IPS DF 4.7 (cell line): ENCODE results near the gene PPP1R1B.

Source experiments
- DNase-seq: peaks from one replicate; pipeline ENCODE4 v3.0.0-alpha.2; 2013; ENCODE audit warnings: low spot score; ENCODE audit errors: extremely low read depth

The PPP1R1B gene

DNA sequence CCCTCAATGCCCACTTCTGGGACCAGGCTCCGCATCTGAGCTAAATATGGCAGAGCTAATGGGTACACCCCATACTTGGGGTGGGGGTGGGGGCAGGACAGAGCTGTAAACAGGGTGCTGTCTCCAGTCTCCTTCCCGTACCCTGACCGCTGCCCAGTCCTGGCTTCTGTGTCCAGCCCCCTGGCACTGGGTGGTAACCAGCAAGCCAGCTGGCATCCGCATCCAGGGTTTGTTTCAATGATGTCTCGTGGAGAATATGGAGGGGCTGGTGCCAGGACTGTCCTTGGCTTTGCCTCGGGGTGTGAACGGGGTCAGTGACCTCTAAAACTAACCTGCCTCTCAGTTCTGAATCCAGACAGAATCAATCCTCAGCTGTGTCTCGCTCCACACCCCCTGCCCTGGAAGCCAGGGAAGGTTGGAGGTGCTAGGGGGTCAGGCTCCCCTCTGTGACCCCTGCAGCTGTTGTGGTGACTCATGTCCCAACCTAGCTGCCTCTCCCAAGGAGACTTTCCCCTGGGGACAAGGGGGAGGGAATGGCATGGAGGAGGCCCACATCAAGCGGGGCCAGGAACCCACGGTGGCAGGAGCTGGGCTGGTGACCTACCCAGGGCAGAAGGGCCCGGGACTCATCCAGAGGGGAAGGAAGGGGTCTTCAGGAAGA is 40.0 kb downstream of the PPP1R1B start:
- DNase-seq: no peak

DNA sequence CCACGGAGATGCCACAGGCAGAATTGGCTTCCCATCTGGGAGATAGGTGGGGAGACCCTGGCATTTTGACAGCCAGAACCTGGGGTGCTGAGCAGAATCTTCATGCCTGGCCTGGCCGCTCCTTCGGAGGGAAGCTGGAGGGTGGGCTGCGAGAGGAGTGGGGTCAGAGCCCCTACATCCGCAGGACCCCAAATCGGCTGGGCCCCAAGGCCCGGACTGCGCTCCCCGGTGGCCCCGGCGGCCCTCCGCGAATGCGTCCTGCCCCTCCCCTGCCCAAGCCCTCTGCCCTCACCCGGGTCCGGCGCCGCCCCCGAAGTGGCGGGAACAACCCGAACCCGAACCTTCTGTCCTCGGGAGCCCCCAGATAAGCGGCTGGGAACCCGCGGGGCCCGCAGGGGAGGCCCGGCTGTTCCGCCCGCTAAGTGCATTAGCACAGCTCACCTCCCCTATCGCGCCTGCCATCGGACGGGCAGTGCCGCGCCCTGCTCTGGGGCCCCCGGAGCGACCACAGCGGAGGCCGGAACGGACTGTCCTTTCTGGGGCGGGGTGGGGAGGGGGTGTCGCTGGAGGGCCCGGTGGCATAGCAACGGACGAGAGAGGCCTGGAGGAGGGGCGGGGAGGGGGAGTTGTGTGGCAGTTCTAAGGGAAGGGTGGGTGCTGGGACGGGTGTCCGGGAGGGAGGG is 40.7 kb downstream of the PPP1R1B start:
- no peak for DNase-seq

DNA sequence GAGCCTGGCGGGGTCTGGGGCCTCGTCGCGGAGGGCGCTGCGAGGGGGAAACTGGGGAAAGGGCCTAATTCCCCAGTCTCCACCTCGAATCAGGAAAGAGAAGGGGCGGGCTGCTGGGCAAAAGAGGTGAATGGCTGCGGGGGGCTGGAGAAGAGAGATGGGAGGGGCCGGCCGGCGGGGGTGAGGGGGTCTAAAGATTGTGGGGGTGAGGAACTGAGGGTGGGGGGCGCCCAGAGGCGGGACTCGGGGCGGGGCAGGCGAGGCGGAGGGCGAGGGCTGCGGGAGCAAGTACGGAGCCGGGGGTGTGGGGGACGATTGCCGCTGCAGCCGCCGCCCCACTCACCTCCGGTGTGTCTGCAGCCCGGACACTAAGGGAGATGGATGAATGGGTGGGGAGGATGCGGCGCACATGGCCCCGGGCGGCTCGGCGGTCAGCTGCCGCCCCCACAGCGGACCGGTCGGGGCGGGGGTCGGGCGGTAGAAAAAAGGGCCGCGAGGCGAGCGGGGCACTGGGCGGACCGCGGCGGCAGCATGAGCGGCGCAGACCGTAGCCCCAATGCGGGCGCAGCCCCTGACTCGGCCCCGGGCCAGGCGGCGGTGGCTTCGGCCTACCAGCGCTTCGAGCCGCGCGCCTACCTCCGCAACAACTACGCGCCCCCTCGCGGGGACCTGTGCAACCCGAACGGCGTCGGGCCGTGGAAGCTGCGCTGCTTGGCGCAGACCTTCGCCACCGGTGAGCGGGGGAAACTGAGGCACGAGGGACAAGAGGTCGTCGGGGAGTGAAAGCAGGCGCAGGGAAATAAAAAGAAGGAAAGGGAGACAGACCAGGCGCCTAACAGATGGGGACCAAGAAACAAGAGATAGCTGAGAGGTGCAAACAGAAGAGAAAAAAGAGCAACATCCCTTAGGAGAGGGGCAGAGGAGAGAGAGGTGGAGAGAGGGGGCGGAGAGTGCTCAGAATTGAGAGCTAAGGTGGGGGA is 41.5 kb downstream of the PPP1R1B start, which contains the start of gene PNMT:
Gene PNMT, plus strand, starts transcription at position 509 of the 980 bp plus-strand sequence. Its CDS starts 23 bp downstream, at position 532.
- DNase-seq: no peak

GRCh38 chr17:39669897-39670735 is 43.4 kb downstream of the PPP1R1B start:
- no peak for DNase-seq

- DNase-seq: no peak
Measured at GRCh38 chr17:39670746-39671145, 44.0 kb downstream of the PPP1R1B start.

DNA sequence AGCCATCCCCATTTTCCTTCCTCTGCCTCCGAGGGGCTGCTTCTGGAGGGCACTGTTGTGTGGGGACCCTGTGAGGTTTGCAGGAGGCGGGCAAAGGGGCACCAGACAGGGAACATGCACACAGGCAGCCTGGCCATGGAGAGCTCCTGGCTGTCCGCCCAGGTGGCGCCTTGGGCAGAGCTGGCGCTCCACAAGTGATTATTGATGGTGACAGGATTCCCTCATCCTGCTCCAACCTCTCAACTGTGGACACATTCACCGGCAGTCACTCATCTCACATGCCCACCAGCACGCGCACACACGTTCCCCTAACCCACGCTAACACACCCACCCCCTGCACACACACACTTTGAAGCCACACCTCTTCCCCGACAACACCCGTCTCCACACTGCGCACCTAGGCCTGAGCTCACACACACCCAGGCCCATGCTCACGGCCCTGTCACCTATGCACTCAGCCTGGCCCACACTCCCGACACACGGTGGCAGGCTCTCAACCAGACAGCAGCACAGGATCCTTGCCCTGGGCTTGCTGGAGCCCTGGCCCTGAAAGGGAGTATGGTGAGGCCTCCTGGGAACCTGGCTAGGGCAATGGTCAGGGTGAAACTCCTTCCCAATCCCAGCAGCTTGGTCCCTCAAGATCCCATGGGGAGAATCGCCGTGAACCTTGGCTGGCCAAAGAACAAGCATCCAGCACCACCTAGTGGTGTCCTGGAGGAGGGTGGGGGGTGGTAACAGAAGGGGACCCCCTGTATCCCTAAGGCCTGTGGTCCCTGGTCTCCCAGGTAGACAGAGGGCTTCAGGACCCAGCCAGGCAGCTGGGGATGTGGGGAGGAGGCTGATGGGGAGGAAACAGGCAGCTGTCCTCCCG is 45.1 kb downstream of the PPP1R1B start:
- no peak for DNase-seq

DNA sequence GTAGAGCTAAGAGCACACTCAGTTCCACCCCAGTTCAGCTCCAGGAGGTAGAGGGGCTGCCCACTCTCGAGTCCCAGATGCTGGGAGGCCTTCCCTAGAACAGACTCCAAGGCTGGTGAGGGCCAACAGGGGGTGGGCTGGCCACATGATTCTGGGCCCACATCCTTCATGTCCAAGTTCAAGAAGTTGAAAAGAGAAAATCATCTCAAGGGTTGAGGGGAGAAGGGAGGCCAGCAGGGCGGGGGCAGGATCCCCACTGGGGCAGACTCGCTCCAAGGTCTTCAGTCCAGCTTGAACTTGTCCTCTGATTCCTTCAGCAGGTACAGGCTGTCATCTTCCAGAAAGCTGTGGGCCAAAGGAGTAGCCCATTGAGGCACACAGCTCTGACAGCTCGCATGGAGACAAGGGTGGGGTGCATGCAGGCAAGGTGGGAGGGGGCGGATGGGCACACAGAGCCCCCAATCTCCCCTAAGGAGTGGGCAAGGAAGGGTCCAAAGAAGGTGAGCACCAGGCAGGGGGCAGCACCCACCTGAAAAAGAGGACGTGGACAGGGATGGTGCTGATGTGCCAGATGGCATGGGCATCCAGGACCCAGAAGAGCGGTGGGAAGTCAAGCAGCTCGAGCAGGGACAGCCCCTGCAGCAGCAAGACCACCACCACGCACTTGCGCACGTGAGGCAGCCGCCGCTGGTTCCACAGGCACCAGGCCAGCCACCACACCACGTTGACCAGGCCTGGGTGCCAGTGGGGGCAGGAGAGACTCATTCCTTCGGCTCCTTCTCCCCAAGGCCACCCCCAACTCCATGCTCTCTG is 46.0 kb downstream of the PPP1R1B start:
- no peak for DNase-seq

GRCh38 chr17:39673335-39674081 is 46.8 kb downstream of the PPP1R1B start:
- no peak for DNase-seq

- DNase-seq: no peak
Measured at GRCh38 chr17:39674179-39674578, 47.4 kb downstream of the PPP1R1B start.

GRCh38 chr17:39674702-39675389 is 48.1 kb downstream of the PPP1R1B start:
- DNase-seq: no peak

DNA sequence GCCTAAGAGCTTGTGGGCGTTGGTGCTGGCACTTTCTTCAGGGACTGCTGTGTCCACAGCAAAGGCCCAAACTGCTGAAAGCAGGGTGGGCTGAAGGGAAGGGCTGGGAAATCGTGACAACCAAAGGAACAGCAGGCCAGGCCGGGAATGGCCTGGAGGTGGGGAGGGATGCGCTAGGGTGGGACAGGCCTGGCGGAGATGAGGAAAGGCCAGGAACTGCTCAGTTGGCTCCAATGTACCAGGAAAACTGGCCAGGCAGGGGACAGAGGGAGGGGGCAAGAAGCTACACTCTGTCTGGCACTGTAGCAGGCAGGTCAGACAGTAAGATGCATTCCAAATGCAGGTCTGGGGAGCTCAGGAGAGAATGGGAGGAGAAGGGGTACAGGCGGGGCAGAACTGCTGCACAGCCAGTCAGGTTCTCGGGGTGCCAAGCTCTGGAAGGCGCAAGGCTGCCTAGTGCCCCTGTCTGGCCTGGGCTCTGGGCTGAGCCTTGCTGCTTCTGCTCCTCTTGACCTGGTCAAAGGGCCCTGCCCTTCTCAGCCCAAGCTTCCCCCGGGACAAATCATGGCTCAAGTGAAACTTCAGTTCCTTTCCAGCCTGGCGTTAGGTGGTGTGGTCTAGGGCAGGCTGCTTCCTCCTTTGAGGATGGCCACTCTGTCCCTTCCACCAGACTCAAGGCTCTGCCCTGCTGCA is 48.8 kb downstream of the PPP1R1B start:
- no peak for DNase-seq

GRCh38 chr17:39676198-39676819 is 49.6 kb downstream of the PPP1R1B start:
- DNase-seq: no peak

GRCh38 chr17:39677072-39677471 is 50.3 kb downstream of the PPP1R1B start:
- DNase-seq: no peak

DNA sequence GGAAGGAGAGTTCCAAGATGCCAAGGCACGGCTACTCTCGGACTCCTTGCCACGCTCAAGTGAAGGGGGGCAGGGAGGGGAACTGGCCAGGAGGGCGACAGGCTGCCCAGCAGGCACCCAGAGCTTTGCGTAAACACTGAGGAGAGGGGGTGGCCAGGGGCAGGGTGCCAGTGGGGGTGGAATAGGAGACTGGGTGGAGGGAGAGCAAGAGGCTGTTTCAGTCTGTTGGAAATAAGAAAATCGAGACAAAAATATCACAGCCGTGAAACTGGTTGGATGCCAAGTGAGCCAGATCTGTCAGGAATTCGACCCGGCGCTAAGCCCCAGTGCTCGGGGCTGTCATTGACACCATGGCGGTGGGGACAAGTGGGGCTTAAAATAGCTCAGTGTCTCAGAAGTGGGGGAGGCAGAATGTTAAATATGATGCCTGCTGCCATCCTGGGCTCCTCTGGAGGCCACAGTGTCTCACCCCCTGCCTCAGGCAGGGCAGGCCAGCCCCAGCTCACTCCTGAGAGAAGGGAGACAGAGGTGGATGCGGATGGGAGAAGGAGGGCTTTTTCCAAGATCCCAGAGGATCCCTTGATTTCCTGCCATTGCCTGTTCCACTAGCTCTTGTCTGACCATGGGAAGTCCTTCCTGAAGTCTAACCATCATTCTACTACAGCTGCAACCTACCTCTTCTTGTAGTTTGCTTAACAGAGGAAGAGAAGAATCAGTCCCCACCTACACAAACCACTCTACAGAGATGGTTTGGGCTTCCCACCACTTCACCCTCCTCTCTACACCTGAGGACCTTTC is 51.0 kb downstream of the PPP1R1B start:
- no peak for DNase-seq

DNA sequence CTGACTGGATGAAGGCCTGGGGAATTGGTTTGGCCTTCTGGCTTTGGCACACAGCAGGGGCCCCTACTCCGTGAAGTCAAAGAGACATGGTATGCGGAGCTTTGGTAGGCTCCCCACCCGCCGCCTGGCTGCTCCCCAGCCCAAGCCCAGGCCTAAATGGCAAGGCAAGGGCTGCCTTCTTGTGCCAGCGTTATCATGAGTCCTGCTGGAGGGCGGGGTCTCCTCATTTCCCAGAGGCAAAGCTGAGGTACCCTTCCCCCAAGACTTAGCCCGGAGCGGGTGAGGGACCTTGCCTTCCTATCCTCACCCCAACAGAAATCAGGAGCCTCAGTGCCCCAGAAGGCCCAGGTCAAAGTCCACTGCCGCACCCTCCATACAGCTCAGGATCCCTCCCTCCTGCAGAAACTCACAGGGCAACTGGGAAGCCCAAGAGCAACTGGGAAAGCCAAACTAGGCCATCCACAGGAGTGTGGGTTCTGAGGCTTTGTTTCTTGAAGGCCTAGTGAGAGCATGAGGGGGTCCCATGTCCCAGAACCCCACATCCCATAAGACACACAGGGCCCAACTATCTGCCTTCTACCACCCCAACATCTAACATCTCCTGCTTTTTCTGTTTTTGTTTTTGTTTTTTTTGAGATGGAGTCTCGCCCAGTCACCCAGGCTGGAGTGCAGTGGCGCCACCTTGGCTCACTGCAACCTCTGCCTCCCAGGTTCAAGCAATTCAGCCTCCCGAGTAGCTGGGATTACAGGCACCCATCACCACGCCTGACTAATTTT is 51.8 kb downstream of the PPP1R1B start:
- DNase-seq: no peak
